ENCODE results near the gene TLE6.

DNA sequence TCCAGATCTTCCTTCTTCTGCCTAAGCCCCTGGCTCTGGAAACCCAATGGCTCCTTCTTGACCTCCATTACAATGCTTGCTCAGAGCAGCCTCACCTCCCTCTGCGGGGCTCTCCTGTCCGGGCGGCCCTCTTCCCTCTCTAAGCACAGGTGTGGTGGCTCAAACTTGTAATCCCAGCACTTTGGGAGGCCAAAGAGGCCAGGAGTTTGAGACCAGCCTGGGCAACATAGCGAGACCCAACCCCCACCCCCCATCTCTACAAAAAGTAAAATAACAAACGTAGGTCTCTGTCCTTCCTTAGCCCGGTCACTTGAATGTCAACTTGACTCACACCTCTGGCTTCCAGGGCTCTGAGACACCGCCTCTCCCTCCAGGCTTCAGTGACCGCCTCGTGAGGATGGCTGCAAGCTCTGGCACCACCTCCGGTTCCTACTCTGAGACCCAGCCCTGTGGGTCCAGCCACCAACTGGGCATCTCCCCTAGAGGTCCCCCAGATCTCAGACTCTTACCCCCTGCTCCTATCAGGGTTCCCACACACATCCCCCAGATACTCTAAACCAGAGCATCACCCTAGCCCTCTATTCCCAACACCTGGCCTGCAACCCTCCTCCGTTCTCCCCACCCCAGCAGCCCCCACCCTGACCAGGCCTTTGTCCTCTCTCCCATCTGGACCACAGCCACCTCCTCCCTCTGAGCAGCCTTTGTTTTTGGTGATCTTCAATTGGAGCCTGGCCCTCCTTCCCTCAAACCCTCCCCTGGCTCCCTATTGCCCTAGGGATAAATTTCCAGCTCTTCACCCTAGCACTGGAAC, 56.4 kb downstream of the TLE6 start:
- TF ChIP-seq, protein P1, sequence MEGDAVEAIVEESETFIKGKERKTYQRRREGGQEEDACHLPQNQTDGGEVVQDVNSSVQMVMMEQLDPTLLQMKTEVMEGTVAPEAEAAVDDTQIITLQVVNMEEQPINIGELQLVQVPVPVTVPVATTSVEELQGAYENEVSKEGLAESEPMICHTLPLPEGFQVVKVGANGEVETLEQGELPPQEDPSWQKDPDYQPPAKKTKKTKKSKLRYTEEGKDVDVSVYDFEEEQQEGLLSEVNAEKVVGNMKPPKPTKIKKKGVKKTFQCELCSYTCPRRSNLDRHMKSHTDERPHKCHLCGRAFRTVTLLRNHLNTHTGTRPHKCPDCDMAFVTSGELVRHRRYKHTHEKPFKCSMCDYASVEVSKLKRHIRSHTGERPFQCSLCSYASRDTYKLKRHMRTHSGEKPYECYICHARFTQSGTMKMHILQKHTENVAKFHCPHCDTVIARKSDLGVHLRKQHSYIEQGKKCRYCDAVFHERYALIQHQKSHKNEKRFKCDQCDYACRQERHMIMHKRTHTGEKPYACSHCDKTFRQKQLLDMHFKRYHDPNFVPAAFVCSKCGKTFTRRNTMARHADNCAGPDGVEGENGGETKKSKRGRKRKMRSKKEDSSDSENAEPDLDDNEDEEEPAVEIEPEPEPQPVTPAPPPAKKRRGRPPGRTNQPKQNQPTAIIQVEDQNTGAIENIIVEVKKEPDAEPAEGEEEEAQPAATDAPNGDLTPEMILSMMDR (conservative IDR thresholded peaks at IDR 0.05), result no peak
- no peak for TF ChIP-seq EZH2 (IDR thresholded peaks at IDR 0.05; ENCODE audit: low read depth)

All from PC-9 (cell line).